Activated CD8-positive, alpha-beta memory T cell treated with anti-CD3 and anti-CD28 coated beads for 36 hours (primary cell): Measurements from ENCODE around the gene RAD51. TPM values are rescaled to one million over a fixed set of nuclear protein-coding genes. Genes with fewer than 3 reads are reported as not detected.
"Not testable (repeated sequence)": the region's sequence is repeated elsewhere in the genome, so short reads cannot be mapped to it uniquely, and the experiment has no call there.

Experiments
- CTCF ChIA-PET: fragments of 350-600 bp; sonication (Branson Sonifier 250); formaldehyde crosslinking; loops from one replicate; lab custom pipeline; 2021; ENCODE audit warnings: antibody characterized with exemption; lab: Charles Lee
- POLR2A ChIA-PET: fragments of 350-600 bp; sonication (Branson Sonifier 250); formaldehyde crosslinking; loops from one replicate; lab custom pipeline; 2021; ENCODE audit warnings: antibody characterized with exemption; lab: Charles Lee
- total RNA-seq, 2 experiments: library from RNA; stranded (reverse); gene quantifications; one replicate each; pipeline ENCODE4 v1.2.3, GENCODE V29; 2021

Gene RAD51
- 10 to 100 TPM; 63.8 to 69.5 TPM for total RNA-seq

DNA sequence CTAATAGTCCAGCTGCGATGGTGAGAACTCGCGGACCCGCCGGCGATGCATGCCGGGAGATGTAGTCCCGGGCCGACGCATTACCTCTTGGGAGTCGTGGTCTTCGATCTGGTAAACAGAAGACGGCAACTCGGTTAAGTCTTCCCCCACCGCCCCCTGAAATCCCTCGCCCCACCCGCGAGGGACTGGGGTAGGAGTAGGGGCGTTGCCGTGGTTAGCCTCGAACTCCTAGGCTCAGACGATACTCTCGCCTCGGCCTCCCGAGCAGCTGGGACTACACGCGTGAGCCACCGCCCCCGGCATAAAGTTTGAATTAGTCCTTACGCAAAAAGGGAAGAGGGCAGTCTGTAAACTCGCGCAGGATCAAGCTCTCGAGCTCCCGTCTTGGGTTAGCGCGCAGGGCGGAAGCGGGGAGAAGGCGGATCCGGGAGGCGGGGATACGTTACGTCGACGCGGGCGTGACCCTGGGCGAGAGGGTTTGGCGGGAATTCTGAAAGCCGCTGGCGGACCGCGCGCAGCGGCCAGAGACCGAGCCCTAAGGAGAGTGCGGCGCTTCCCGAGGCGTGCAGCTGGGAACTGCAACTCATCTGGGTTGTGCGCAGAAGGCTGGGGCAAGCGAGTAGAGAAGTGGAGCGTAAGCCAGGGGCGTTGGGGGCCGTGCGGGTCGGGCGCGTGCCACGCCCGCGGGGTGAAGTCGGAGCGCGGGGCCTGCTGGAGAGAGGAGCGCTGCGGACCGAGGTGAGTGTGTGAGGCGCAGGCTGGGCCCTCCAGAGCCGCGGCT, at the start of gene RAD51:
Gene RAD51 (plus strand): TSS at position 487 of the 781 bp plus-strand sequence. CDS start 3,585 bp downstream, outside the sequence.
- CTCF ChIA-PET: interaction anchor here (0.6 to 2.7 kb wide), 10 partner anchors 9 to 210 kb away, joined by 3 to 12 read pairs (median 4); no protein-coding TSS in a partner anchor

DNA sequence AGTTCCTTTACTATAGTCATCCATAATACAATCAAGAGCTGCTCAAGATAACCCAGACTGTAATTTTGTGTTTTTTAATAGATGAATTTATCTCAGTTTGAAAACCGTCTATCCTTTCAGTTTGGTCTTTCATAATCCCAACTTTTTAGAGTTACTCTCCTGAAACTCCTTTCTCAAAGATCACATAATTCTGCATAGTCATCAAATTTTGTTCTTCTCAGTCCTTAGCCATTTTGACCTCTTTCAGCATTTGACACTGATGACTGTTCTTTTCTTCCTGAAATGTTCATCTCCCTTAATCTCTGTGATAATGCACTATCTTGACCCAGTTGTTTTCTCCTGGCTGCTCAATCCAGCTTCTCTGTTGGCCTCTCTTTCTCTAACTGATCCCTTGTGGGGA, 47.5 kb upstream of the RAD51 start:
- ChIA-PET POLR2A (no interaction called here), CTCF (no interaction called here)

More for the DNA sequence above, at the start of gene RAD51:
- POLR2A ChIA-PET: interaction anchor here (0.5 to 3.0 kb wide), 12 partner anchors 28 to 256 kb away, joined by 3 to 20 read pairs (median 5); partner anchors contain the start of genes CCDC32, DNAJC17, GCHFR and RPUSD2

GRCh38 chr15:40650479-40650878, 44.5 kb upstream of the RAD51 start:
- CTCF ChIA-PET: interaction anchor here (1.1 kb wide), 1 partner anchor 44 kb away, joined by 4 read pairs; the partner anchor contains the start of gene RAD51
- POLR2A ChIA-PET: no interaction called here

GRCh38 chr15:40660686-40661085, 34.3 kb upstream of the RAD51 start:
- CTCF ChIA-PET: no interaction called here

GRCh38 chr15:40664909-40665308, 30.1 kb upstream of the RAD51 start:
- ChIA-PET CTCF (no interaction called here), POLR2A (no interaction called here)

More at GRCh38 chr15:40660686-40661085, 34.3 kb upstream of the RAD51 start:
- POLR2A ChIA-PET: no interaction called here

GRCh38 chr15:40676290-40676689, 18.7 kb upstream of the RAD51 start:
- CTCF ChIA-PET, POLR2A ChIA-PET: not testable (repeated sequence)

GRCh38 chr15:40676906-40677305, 18.1 kb upstream of the RAD51 start:
- CTCF ChIA-PET: interaction anchor here (1.0 to 1.3 kb wide), 2 partner anchors 25 to 273 kb away, joined by 3 to 4 read pairs; no protein-coding TSS in a partner anchor
- POLR2A ChIA-PET: not testable (repeated sequence)

- ChIA-PET POLR2A (no interaction called here), CTCF (interaction anchor here (0.5 to 3.0 kb wide), 5 partner anchors 20 to 102 kb away, joined by 3 to 13 read pairs (median 4); no protein-coding TSS in a partner anchor)
Measured at GRCh38 chr15:40680151-40680550, 14.8 kb upstream of the RAD51 start.

DNA sequence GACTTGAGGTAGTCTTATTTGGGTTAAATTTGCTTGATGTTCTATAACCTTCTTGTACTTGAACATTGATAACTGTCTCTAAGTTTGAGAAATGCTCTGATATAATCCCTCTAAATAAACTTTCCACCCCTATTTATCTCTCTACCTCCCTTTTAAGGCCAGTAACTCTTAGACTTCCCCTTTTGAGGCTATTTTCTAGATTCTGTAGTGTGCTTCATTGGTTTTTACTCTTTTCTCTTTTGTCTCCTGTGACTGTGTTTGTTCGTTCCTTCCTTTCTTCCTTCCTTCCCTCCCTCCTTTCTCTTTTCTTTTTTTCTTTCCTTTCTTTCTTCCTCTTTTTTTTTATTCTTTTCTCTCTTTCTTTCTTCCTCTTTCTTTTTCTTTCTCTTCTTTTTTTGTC, 14.0 kb upstream of the RAD51 start:
- POLR2A ChIA-PET: not testable (repeated sequence)
- CTCF ChIA-PET: interaction anchor here (1.5 to 3.0 kb wide), 2 partner anchors 91 to 101 kb away, joined by 4 to 13 read pairs; no protein-coding TSS in a partner anchor

- ChIA-PET CTCF (no interaction called here), POLR2A (interaction anchor here (0.6 kb wide), 1 partner anchor 19 kb away, joined by 6 read pairs; no protein-coding TSS in a partner anchor)
Measured at GRCh38 chr15:40684381-40684780, 10.6 kb upstream of the RAD51 start.

DNA sequence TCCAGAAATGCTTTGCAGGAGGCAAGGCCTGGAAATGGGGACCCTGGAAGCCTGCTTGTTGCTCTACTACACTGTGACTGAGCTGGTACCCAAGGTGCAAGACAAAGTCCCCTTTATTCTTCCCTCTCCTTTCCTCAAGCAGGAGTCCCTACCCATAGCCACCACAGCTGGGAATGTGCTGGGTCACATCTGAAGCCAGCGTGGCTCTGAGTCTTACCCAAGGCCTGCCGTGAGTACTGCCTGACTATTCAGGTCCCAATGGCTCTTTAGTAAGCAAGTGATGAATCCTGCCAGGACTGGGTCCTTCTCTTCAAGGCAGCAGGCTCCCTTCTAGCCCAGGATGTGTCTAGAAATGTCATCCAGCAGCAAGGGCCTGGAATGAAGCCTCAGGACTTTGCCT, 9.6 kb upstream of the RAD51 start:
- ChIA-PET POLR2A (no interaction called here), CTCF (interaction anchor here (0.9 to 1.2 kb wide), 2 partner anchors 9 to 38 kb away, joined by 3 to 4 read pairs; no protein-coding TSS in a partner anchor)

DNA sequence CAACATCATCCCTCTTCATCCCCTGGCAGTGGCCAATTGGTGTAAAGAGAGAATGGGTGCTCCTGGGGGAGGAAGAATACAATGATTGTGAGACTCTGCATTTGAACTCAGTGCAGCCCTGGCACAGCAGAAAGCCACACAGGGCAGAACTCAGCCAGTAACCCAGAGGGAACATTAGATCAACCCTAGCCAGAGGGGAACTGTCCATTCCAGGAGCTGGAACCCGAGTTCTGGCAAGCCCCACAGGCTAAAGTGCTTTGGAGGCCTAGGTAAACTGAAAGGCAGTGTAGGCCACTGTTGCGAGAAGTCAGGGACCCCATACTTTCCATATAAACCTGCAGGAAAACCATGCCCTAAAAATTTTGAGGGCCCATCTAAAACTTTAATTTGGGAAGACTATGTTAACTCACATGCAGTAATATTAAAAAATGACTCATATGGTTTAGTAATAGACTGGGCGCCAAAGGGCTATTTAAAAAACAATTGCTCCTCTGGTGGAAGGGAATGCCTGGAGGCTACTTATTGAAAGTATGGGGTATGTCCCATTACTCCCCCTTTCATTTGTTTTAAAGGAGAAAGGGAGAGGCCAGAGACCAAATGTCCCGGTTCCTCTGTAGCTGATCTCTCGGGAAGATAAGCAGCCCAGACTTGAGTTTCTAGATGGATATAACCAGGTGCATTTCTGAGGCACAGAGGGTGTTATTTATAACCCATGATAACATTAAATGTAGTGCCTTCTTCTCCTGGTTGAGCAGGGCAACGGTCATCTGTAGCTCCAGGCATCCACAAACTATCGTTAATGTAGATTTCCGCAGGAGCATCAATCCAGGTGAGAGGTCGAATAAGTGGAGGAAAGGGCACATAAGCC, 5.8 kb upstream of the RAD51 start:
- ChIA-PET CTCF (no interaction called here), POLR2A (no interaction called here)

DNA sequence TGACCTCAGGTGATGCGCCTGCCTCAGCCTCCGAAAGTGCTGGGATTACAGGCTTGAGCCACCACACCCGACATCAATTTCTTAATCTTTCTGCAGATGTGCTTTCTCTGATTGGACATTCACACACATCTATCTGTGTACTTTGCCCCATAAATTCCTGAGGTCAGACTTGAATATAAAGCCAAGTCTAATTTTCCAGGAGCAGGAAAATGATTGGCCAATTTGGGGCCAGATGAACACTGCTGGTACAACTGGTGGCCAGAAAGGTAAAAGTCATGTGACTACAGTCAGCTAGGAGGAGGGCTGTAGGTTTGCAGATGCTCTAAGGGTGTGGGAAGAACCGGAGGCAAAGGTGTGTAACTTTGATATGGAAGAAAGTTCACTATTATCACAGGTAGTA, 3.2 kb upstream of the RAD51 start:
- CTCF ChIA-PET: no interaction called here
- POLR2A ChIA-PET: no interaction called here

DNA sequence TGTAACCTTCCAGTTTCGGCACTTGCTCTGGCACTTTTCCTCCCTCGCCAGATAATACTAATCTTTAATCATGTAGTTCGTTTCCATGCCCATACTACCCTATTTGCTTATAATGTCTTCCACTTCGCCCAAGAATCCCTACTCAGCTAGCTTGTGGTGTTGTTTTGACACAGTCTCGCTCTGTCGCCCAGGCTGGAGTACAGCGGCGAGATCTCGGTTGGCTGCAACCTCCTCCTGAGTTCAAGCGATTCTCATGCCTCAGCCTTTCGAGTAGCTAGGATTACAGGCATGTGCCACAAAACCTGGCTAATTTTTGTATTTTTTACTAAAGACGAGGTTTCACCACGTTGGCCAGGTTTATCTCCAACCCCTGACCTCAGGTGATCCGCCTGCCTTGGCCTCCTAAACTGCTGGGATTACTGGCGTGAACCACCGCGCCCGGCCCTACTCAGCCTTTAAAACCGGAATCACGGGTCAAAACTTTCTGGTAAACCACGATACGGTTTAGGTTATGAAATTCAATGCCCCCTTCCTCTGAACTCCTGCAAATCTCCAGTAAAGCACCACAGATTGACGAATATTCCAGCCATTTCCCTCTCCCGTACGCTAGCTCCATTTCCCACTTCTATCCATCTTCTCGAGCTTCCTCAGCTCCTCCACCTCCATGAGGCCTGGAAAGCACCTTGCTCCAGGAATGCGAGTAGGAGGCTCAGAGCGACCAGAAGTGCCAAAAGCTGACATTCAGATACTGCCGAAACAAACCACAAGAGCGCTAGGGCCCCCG, 878 bp upstream of the RAD51 start:
- POLR2A ChIA-PET: interaction anchor here (0.6 to 3.0 kb wide), 8 partner anchors 50 to 257 kb away, joined by 3 to 20 read pairs (median 4); partner anchors contain the start of genes CCDC32, DNAJC17, GCHFR and VPS18
- CTCF ChIA-PET: interaction anchor here (0.6 to 2.7 kb wide), 12 partner anchors 8 to 210 kb away, joined by 3 to 12 read pairs (median 4); no protein-coding TSS in a partner anchor

GRCh38 chr15:40695469-40695890, 506 bp downstream of the RAD51 start:
- CTCF ChIA-PET: interaction anchor here (0.6 to 2.7 kb wide), 7 partner anchors 14 to 209 kb away, joined by 3 to 12 read pairs (median 4); no protein-coding TSS in a partner anchor

GRCh38 chr15:40696228-40696627, 1.3 kb downstream of the RAD51 start:
- POLR2A ChIA-PET: interaction anchor here (3.0 kb wide), 1 partner anchor 69 kb away, joined by 20 read pairs; the partner anchor contains the start of gene GCHFR
- CTCF ChIA-PET: interaction anchor here (0.6 to 1.9 kb wide), 4 partner anchors 13 to 627 kb away, joined by 3 to 4 read pairs (median 4); no protein-coding TSS in a partner anchor

More at GRCh38 chr15:40695469-40695890, 506 bp downstream of the RAD51 start:
- POLR2A ChIA-PET: interaction anchor here (0.5 to 3.0 kb wide), 9 partner anchors 27 to 199 kb away, joined by 3 to 20 read pairs (median 6); partner anchors contain the start of genes CCDC32, DNAJC17, GCHFR and RPUSD2

GRCh38 chr15:40697916-40698315, 2.9 kb downstream of the RAD51 start:
- ChIA-PET POLR2A (no interaction called here), CTCF (no interaction called here)

DNA sequence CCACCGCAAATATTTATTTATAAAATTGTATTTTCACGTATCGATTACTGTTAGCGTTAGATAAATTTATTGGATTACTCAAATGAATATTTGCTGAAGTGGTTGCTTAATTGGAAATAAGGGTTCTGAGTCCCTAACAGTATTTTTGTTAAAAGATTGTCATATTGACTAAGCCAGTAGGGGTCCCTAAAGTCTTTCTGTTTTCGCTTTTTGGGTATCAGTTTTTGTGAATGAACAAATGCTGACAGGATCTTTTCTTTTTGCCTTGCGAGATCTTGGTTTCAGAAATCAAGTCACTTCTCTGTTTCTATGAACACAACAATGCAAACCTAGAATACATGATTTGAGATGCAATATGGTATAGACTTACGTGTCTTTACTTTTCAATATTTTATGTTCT, 7.1 kb downstream of the RAD51 start:
- CTCF ChIA-PET: interaction anchor here (0.7 kb wide), 1 partner anchor 24 kb away, joined by 6 read pairs; no protein-coding TSS in a partner anchor
- POLR2A ChIA-PET: no interaction called here
